Medulla oblongata (tissue), 1 donor: Measurements from ENCODE around the gene NEU4.
"Not testable (repeated sequence)": the region's sequence is repeated elsewhere in the genome, so short reads cannot be mapped to it uniquely, and the experiment has no call there.

Experiments
- DNase-seq: peaks from one replicate; pipeline ENCODE4 v3.0.0-alpha.2; 2015; ENCODE audit errors: extremely low spot score

Gene NEU4

GRCh38 chr2:241775223-241776177 lies 33.5 kb upstream of the NEU4 start:
- DNase-seq, result no peak

GRCh38 chr2:241776336-241777169 lies 32.4 kb upstream of the NEU4 start, which contains the start of gene GAL3ST2:
Gene GAL3ST2, plus strand, starts transcription at chr2:241776822. Its CDS starts 134 bp downstream, at chr2:241776956.
- DNase-seq, result no peak

- DNase-seq, result no peak
These were observed 31.8 kb upstream of the NEU4 start for GRCh38 chr2:241777170-241777685.

- no peak for DNase-seq
These were observed 31.0 kb upstream of the NEU4 start for GRCh38 chr2:241777686-241778627.

- DNase-seq, result no peak
These were observed 27.9 kb upstream of the NEU4 start for GRCh38 chr2:241780939-241781569.

GRCh38 chr2:241782053-241782452 lies 26.9 kb upstream of the NEU4 start:
- DNase-seq, result not testable (repeated sequence)

- no peak for DNase-seq
These were observed 20.9 kb upstream of the NEU4 start for GRCh38 chr2:241788135-241788534.

- no peak for DNase-seq
These were observed 20.4 kb upstream of the NEU4 start for GRCh38 chr2:241788572-241788971.

- DNase-seq, result not testable (repeated sequence)
These were observed 17.6 kb upstream of the NEU4 start for GRCh38 chr2:241791385-241791784.

GRCh38 chr2:241793385-241793784 lies 15.6 kb upstream of the NEU4 start:
- DNase-seq, result no peak

- DNase-seq, result no peak
These were observed 14.7 kb upstream of the NEU4 start for GRCh38 chr2:241794250-241794823.

GRCh38 chr2:241795021-241795999 lies 13.7 kb upstream of the NEU4 start:
- no peak for DNase-seq

GRCh38 chr2:241796209-241796608 lies 12.8 kb upstream of the NEU4 start:
- no peak for DNase-seq

GRCh38 chr2:241796610-241797138 lies 12.3 kb upstream of the NEU4 start:
- no peak for DNase-seq

GRCh38 chr2:241797441-241798080 lies 11.4 kb upstream of the NEU4 start:
- peak; percentile 38 for DNase-seq

GRCh38 chr2:241798081-241798630 lies 10.8 kb upstream of the NEU4 start:
- DNase-seq, result no peak

GRCh38 chr2:241798631-241799521 lies 10.1 kb upstream of the NEU4 start:
- no peak for DNase-seq
